CD4-positive, alpha-beta T cell treated with Interleukin-1 beta for 1 hour (primary cell): Measurements from ENCODE around the gene RAD51B.

ENCODE experiments used
- DNase-seq, 2 donors: peaks; one replicate each; pipeline ENCODE4 v3.0.0-alpha.2; 2020 to 2022

The RAD51B gene

GRCh38 chr14:68522510-68523325, 703.1 kb downstream of the RAD51B start:
- DNase-seq = no peak

GRCh38 chr14:68523326-68523610, 703.7 kb downstream of the RAD51B start:
- DNase-seq = no peak

GRCh38 chr14:68523989-68524725, 704.6 kb downstream of the RAD51B start:
- DNase-seq = no peak

- no peak for DNase-seq
These were observed 705.9 kb downstream of the RAD51B start for GRCh38 chr14:68525516-68525915.

- peak in 1 of 2 donors; percentile 46 for DNase-seq
These were observed 707.0 kb downstream of the RAD51B start for GRCh38 chr14:68526512-68527091.

GRCh38 chr14:68527329-68527851, 707.8 kb downstream of the RAD51B start:
- DNase-seq = no peak

GRCh38 chr14:68528040-68528687, 708.6 kb downstream of the RAD51B start:
- no peak for DNase-seq

- DNase-seq = no peak
These were observed 710.9 kb downstream of the RAD51B start for GRCh38 chr14:68530443-68530842.

- DNase-seq = no peak
These were observed 712.9 kb downstream of the RAD51B start for GRCh38 chr14:68532496-68532895.

- DNase-seq = no peak
These were observed 714.7 kb downstream of the RAD51B start for GRCh38 chr14:68534276-68534675.

- no peak for DNase-seq
These were observed 715.9 kb downstream of the RAD51B start for GRCh38 chr14:68535404-68536017.

- no peak for DNase-seq
These were observed 716.4 kb downstream of the RAD51B start for GRCh38 chr14:68536018-68536410.

GRCh38 chr14:68538639-68539038, 719.1 kb downstream of the RAD51B start:
- DNase-seq = no peak

- DNase-seq = no peak
These were observed 719.7 kb downstream of the RAD51B start for GRCh38 chr14:68539241-68539737.

GRCh38 chr14:68539789-68540188, 720.2 kb downstream of the RAD51B start:
- DNase-seq = no peak

GRCh38 chr14:68541178-68541896, 721.8 kb downstream of the RAD51B start:
- no peak for DNase-seq

GRCh38 chr14:68542346-68542745, 722.8 kb downstream of the RAD51B start:
- no peak for DNase-seq

- DNase-seq = no peak
These were observed 723.9 kb downstream of the RAD51B start for GRCh38 chr14:68543516-68543915.

- DNase-seq = no peak
These were observed 724.7 kb downstream of the RAD51B start for GRCh38 chr14:68544081-68544892.

- DNase-seq = no peak
These were observed 727.3 kb downstream of the RAD51B start for GRCh38 chr14:68546839-68547238.
